ENCODE measurements around the gene TPRN.

TPRN gene

DNA sequence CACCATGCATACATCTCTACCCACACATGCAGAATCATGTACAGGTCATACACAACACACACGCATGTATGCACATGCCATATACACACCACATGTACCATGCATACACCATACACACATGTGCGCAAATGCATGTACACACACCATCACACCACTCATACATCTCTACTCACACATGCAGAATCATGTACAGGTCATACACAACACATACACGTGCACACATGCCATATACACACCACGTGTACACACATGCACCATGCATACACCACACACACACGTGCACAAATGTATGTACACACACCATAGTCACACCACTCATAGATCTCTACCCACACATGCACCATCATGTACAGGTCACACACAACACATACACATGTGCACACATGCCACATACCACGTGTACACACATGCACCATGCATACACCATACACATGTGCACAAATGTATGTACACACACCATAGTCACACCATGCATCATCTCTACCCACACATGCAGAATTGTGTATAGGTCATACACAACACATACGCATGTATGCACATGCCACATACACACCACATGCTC, 47.6 kb downstream of the TPRN start:
- DNase-seq (ENCODE audit: low read depth), result no peak
- TF ChIP-seq, protein P1, sequence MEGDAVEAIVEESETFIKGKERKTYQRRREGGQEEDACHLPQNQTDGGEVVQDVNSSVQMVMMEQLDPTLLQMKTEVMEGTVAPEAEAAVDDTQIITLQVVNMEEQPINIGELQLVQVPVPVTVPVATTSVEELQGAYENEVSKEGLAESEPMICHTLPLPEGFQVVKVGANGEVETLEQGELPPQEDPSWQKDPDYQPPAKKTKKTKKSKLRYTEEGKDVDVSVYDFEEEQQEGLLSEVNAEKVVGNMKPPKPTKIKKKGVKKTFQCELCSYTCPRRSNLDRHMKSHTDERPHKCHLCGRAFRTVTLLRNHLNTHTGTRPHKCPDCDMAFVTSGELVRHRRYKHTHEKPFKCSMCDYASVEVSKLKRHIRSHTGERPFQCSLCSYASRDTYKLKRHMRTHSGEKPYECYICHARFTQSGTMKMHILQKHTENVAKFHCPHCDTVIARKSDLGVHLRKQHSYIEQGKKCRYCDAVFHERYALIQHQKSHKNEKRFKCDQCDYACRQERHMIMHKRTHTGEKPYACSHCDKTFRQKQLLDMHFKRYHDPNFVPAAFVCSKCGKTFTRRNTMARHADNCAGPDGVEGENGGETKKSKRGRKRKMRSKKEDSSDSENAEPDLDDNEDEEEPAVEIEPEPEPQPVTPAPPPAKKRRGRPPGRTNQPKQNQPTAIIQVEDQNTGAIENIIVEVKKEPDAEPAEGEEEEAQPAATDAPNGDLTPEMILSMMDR (IDR thresholded peaks at IDR 0.05; ENCODE audit: low read length, missing control alignments), result no peak
- H3K4me3 ChIP-seq (replicated peaks; ENCODE audit: low read depth, low read length), result no peak overlapping the region

DNA sequence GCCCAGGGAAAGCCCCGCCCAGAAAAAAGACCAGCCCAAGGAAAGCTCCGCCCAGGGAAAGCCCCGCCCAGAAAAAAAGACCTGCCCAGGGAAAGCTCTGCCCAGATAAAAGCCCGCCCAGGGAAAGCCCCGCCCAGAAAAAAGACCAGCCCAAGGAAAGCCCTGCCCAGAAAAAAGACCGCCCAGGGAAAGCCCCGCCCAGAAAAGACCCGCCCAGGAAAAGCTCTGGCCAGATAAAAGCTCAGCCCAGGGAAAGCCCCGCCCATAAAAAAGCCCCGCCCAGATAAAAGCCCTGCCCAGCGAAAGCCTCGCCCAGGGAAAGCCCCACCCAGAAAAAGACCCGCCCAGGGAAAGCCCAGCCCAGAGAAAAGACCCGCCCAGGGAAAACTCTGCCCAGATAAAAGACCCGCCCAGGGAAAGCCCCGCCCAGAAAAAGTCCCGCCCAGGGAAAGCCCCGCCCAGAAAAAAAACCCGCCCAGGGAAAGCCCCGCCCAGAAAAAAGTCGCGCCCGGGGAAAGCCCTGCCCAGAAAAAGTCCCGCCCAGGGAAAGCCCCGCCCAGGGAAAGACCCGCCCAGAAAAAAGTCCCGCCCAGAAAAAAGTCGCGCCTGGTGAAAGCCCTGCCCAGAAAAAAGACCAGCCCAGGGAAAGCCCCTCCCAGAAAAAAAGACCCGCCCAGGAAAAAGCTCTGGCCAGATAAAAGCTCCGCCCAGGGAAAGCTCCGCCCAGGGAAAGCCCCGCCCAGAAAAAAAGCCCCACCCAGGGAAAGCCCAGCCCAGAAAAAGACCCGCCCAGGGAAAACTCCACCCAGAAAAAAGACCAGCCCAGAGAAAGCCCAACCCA, 49.7 kb downstream of the TPRN start:
- no peak overlapping the region for H3K4me3 ChIP-seq (replicated peaks; ENCODE audit: low read depth, low read length)
- DNase-seq (ENCODE audit: low read depth), result peak; percentile 29
- TF ChIP-seq, protein P1 (IDR thresholded peaks at IDR 0.05; ENCODE audit: low read length, missing control alignments), result no peak

DNA sequence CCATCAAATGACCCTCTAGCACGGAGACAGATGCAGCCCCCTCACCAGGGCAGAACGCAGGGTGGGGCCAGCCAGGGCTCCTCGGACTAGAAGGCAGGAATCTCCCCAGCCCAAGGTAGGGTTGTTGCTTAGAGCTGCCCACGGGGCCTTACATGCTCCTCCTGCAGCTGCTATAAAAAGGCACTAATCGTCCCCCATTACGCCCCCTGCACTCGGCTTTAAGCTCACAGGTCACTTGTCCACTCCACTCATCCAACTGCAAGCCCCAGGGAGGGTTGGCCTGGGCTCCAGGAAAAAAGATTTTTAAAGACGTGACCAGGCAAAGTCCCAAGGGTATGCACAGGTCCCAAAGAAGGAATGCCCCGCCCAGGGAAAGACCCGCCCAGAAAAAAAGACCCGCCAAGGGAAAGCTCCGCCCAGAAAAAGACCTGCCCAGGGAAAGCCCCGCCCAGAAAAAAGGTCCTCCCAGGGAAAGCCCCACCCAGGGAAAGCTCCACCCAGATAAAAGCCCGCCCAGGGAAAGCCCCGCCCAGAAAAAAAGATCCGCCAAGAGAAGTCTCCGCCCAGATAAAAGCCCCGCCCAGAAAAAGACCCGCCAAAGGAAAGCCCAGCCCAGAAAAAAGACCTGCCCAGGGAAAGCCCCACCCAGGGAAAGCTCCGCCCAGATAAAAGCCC, 50.5 kb downstream of the TPRN start:
- DNase-seq (ENCODE audit: low read depth), result no peak
- TF ChIP-seq, protein P1 (IDR thresholded peaks at IDR 0.05; ENCODE audit: low read length, missing control alignments), result no peak
- H3K4me3 ChIP-seq (replicated peaks; ENCODE audit: low read depth, low read length), result no peak overlapping the region

DNA sequence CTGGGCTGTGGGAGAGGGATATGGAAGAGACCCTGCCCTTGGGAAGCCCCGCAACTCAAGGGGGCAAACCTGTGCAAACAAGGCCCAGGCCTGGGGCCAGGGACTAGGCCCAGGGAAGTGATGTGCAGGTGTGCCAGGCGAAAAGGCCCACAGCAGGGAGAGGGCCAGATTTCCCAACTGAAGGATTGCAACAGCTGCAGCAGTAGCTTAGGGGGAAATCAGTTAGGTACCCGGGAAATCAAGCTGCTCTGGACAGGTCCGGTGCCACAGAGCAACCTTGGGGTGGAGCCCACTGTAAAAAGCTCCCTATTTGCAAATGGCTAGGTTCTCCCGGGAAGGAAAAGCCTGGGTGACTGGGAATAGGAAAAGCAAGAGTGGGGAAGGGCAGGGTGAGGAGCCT, 51.2 kb downstream of the TPRN start:
- DNase-seq (ENCODE audit: low read depth), result no peak
- no peak overlapping the region for H3K4me3 ChIP-seq (replicated peaks; ENCODE audit: low read depth, low read length)
- TF ChIP-seq, protein P1 (IDR thresholded peaks at IDR 0.05; ENCODE audit: low read length, missing control alignments), result no peak

DNA sequence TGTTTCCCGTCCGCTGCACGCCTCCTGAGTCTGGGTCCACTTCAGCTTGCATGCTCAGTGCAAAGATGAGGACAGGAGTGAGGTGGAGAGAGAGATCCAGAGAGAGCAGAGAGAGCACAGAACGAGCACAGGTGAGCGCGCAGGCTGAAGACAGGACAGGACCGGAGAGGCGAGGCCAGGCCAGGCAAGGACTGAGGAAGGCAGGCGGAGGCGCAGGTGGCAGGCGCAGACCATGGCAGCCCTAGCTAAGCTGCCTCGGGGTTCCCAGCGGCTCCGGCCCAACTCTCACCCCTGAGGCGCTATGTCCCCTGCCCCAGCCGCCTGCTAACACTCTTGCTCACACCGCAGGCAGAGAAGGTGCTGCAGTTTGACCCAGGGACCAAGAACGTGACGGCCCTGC, 51.9 kb downstream of the TPRN start:
- no peak overlapping the region for H3K4me3 ChIP-seq (replicated peaks; ENCODE audit: low read depth, low read length)
- TF ChIP-seq, protein P1 (IDR thresholded peaks at IDR 0.05; ENCODE audit: low read length, missing control alignments), result no peak
- DNase-seq (ENCODE audit: low read depth), result no peak

DNA sequence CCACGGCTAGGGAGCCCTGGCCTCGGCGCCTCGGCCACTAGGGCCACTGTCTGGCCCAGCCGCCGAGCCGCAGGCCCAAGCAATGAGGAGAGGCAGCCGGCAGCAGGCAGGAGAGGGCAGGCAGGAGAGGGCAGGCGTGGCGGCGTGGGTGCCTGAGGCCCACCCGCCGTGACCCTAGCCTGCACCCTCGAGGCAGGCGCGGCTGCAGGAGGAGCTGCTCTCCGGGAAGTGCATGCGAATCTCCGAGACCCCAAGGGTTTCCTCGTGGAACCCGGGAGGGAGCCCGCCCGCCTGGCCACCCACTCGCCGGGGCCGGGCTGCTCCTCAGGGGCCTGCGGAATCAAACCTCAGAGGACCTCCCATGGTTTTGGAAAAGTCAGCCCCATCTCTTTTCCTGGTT, 52.3 kb downstream of the TPRN start:
- DNase-seq (ENCODE audit: low read depth), result no peak
- no peak overlapping the region for H3K4me3 ChIP-seq (replicated peaks; ENCODE audit: low read depth, low read length)
- TF ChIP-seq, protein P1 (IDR thresholded peaks at IDR 0.05; ENCODE audit: low read length, missing control alignments), result no peak
